ENCODE measurements around the gene LAMTOR3. TPM values are rescaled to one million over a fixed set of nuclear protein-coding genes. Genes with fewer than 3 reads are reported as not detected.
A peak's percentile ranks its signal among the peaks of the same experiment; 100 is the strongest.

LAMTOR3 gene
- total and polyA plus RNA-seq, 12 donors = 29.0 to 37.4 (median 33.9) TPM

DNA sequence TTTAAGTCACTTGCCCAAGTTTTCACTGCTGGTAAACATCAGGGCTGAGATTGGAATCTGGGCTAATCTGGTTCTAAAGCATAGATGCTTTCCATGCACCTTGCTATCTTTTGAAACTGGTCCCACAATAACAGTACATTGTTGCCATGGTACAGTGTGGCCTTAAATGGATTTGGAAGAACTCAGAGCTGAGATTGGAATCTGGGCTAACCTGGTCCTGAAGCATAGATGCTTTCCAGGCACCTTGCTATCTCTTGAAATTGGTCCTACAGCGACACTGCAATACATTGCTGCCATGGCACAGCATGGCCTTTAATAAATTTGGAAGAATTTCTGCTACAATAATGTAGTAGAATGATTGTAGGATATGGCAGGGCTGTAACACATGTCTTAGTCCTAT lies 49.0 kb downstream of the LAMTOR3 start:
- Histone ChIP-seq H3K4me3 (no peak overlapping the region), H3K4me1 (peaks cover 0 to 35% (median 0%) of the 10 kb centered on the region in 9 donors), H3K27me3 (no peaks in the 10 kb centered on the region), H3K27ac (peak overlapping the region in 1 of 10 donors; percentile 15), H3K9me3 (no peaks in the 10 kb centered on the region), H3K36me3 (peaks cover 0 to 20% (median 0%) of the 10 kb centered on the region in 9 donors)
- TF ChIP-seq, protein P1, sequence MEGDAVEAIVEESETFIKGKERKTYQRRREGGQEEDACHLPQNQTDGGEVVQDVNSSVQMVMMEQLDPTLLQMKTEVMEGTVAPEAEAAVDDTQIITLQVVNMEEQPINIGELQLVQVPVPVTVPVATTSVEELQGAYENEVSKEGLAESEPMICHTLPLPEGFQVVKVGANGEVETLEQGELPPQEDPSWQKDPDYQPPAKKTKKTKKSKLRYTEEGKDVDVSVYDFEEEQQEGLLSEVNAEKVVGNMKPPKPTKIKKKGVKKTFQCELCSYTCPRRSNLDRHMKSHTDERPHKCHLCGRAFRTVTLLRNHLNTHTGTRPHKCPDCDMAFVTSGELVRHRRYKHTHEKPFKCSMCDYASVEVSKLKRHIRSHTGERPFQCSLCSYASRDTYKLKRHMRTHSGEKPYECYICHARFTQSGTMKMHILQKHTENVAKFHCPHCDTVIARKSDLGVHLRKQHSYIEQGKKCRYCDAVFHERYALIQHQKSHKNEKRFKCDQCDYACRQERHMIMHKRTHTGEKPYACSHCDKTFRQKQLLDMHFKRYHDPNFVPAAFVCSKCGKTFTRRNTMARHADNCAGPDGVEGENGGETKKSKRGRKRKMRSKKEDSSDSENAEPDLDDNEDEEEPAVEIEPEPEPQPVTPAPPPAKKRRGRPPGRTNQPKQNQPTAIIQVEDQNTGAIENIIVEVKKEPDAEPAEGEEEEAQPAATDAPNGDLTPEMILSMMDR (IDR thresholded peaks at IDR 0.05) = no peak
- no peak for DNase-seq
- ATAC-seq = no peak
- intact Hi-C loops (cut with DNase I) = no loop called here
- WGBS, 2 donors = 52 to 58% methylated on average over 1 of the region's 1 CpG

DNA sequence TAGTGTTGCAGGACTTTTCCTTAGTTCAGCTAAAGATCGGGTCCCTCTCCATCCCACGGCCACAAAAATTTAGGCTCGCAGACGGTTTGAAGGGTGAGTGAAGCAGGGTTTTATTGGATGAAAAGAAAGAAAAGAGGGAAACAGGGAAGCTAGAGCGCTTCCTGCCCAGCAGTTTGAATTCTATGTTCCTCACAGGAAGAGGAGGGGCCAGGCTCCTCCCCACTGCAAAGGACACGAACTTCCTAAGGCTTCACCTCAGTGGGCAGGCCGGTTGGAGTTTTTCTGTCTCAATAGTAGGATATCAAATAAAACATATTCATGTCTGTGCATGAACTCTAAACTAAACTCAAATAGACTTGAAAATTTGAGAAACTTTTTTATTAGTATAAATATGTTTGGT lies 50.2 kb downstream of the LAMTOR3 start:
- ATAC-seq = no peak
- Histone ChIP-seq H3K4me3 (no peak overlapping the region), H3K9me3 (no peaks in the 10 kb centered on the region), H3K36me3 (peaks cover 0 to 21% (median 0%) of the 10 kb centered on the region in 9 donors), H3K27ac (no peak overlapping the region), H3K4me1 (peaks cover 0 to 35% (median 0%) of the 10 kb centered on the region in 9 donors), H3K27me3 (no peaks in the 10 kb centered on the region)
- DNase-seq = no peak
- intact Hi-C loops (cut with DNase I) = no loop called here
- TF ChIP-seq, protein P1 (IDR thresholded peaks at IDR 0.05) = no peak
- 79 to 84% methylated on average over 7 of the region's 7 CpGs for WGBS, 2 donors

DNA sequence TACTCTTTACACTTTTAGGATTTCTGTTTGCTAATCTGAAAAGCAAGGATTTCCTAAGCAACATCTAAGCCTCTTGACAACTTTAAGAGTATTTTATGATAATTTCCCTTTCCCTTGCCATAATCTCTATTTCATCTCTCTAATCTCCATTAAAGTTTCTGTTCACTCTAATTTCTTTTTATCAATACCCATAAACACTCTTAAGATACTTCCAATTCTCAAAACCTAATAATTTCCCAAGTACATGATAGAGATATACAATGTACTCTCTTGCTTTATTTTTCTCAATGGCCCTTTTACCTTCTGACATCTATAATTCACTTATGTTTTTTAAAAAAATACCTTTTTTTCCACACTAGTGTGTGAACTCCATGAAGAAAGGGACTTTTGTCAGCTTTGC lies 50.8 kb downstream of the LAMTOR3 start:
- TF ChIP-seq, protein P1 (IDR thresholded peaks at IDR 0.05) = no peak
- DNase-seq = no peak
- peaks cover 0 to 35% (median 0%) of the 10 kb centered on the region in 9 donors for H3K4me1 ChIP-seq
- intact Hi-C loops (cut with DNase I) = no loop called here
- H3K27ac ChIP-seq = no peak overlapping the region
- no peaks in the 10 kb centered on the region for H3K9me3 ChIP-seq
- H3K27me3 ChIP-seq = no peaks in the 10 kb centered on the region
- H3K4me3 ChIP-seq = no peak overlapping the region
- peaks cover 0 to 22% (median 0%) of the 10 kb centered on the region in 9 donors for H3K36me3 ChIP-seq
- no peak for ATAC-seq

DNA sequence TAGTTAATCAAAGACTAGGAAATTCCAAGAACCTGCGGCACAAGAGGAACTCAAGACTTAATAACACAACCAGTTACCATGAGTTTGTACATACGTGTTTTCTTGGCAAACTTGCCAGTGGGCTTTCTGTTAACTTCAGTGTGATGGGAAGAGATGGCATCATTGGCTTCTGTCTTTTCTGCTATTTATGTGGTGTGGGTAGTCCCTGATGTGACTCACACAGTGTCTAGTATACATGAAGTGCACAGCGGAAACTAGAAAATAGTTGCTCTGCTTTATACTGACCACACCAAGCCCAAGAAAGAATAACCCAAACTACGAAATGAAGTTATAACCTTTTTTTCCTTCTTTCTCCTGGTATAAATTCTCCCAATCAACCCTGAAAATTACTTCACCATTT lies 53.1 kb downstream of the LAMTOR3 start:
- 91 to 94% methylated on average over 4 of the region's 4 CpGs for WGBS, 2 donors
- Histone ChIP-seq H3K9me3 (no peaks in the 10 kb centered on the region), H3K27me3 (no peaks in the 10 kb centered on the region), H3K27ac (no peak overlapping the region), H3K4me1 (peaks cover 0 to 17% (median 0%) of the 10 kb centered on the region in 9 donors), H3K36me3 (peaks cover 0 to 43% (median 0%) of the 10 kb centered on the region in 9 donors), H3K4me3 (no peak overlapping the region)
- intact Hi-C loops (cut with DNase I) = no loop called here
- TF ChIP-seq, protein P1 (IDR thresholded peaks at IDR 0.05) = no peak
- no peak for DNase-seq
- no peak for ATAC-seq
